ENCODE results near the gene TRAIP.

- TF ChIP-seq CTCF (IDR thresholded peaks at IDR 0.05), result no peak
- TF ChIP-seq POLR2A (IDR thresholded peaks at IDR 0.05), result no peak
- no peak for TF ChIP-seq EP300 (IDR thresholded peaks at IDR 0.05)
Observed at GRCh38 chr3:49864505-49864904, 8.1 kb upstream of the TRAIP start.
